22Rv1 (cell line): ENCODE data around the gene CDHR3.
"Not testable (repeated sequence)": the region's sequence is repeated elsewhere in the genome, so short reads cannot be mapped to it uniquely, and the experiment has no call there.

Experiments
- H3K27ac ChIP-seq: fragments of 450-650 bp; 2 replicates; pipeline ENCODE4 v1.5.1; 2017
- ZFX ChIP-seq: fragments of 450-650 bp; IDR thresholded peaks from 2 replicates; pipeline ENCODE4 v1.6.1; 2017; ENCODE audit warnings: antibody characterized with exemption, borderline replicate concordance
- TF ChIP-seq, protein P1 (sequence below): fragments of 450-650 bp; IDR thresholded peaks from 2 replicates; pipeline ENCODE4 v1.5.1; 2017; ENCODE audit warnings: mild to moderate bottlenecking

Gene CDHR3

GRCh38 chr7:105978974-105979373 is 15.9 kb downstream of the CDHR3 start:
- no peak overlapping the region for H3K27ac ChIP-seq
- no peak for TF ChIP-seq ZFX
- TF ChIP-seq, protein P1, sequence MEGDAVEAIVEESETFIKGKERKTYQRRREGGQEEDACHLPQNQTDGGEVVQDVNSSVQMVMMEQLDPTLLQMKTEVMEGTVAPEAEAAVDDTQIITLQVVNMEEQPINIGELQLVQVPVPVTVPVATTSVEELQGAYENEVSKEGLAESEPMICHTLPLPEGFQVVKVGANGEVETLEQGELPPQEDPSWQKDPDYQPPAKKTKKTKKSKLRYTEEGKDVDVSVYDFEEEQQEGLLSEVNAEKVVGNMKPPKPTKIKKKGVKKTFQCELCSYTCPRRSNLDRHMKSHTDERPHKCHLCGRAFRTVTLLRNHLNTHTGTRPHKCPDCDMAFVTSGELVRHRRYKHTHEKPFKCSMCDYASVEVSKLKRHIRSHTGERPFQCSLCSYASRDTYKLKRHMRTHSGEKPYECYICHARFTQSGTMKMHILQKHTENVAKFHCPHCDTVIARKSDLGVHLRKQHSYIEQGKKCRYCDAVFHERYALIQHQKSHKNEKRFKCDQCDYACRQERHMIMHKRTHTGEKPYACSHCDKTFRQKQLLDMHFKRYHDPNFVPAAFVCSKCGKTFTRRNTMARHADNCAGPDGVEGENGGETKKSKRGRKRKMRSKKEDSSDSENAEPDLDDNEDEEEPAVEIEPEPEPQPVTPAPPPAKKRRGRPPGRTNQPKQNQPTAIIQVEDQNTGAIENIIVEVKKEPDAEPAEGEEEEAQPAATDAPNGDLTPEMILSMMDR = no peak

DNA sequence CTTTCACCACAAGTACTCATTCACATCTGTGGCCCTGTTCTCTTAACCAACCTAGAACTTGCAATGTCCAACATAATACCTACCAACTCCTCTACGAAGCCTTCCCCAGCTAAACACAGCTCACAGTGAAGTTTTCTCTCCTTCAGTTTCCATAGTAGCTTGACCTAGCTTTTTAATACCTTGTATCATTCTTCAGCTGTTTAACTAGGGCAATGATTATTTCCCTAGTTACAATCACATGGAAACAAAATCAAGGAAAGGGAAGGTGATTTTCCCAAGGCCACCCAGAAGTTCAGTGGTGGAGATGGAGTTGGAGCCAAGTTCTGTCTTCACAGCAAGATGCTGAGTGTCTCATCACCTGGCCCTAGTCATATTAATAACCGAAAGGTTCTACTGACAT is 16.3 kb downstream of the CDHR3 start:
- TF ChIP-seq ZFX = no peak
- TF ChIP-seq, protein P1 = no peak
- H3K27ac ChIP-seq = no peak overlapping the region

DNA sequence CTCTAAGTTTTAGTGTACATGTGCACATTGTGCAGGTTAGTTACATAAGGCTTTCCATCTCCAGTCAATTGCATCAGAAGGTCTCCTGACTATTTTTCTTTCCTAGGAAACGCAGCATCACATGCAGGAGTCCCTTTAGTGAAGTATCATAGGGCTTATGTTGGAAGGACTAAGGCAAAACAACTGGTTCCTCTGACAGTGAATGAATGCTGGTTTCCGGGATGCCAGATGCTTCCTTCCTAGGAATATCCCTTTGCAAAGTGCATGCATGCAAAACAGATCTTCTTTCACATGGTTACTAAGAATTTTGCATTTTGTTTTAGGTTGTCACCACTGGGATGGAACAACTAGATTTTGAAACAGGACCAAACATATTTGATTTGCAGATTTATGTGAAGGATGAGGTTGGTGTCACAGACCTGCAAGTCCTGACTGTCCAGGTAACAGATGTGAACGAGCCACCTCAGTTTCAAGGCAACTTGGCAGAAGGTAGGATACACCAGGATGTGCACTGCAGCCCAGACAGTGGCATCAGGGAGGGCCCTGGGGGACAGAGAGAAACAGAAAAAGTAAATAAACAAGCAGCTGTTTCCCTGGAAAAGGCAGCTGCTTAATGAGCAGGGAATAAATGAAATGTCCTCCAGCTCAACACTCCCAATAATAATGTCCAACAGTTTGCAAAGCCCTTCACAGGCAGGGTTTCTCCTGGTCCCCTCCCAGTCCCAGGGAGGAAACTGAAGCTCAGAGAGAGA is 17.8 kb downstream of the CDHR3 start:
- no peak for TF ChIP-seq ZFX
- TF ChIP-seq, protein P1 = no peak
- H3K27ac ChIP-seq = no peak overlapping the region

GRCh38 chr7:105982388-105982787 is 19.3 kb downstream of the CDHR3 start:
- no peak overlapping the region for H3K27ac ChIP-seq
- no peak for TF ChIP-seq ZFX
- TF ChIP-seq, protein P1 = no peak

DNA sequence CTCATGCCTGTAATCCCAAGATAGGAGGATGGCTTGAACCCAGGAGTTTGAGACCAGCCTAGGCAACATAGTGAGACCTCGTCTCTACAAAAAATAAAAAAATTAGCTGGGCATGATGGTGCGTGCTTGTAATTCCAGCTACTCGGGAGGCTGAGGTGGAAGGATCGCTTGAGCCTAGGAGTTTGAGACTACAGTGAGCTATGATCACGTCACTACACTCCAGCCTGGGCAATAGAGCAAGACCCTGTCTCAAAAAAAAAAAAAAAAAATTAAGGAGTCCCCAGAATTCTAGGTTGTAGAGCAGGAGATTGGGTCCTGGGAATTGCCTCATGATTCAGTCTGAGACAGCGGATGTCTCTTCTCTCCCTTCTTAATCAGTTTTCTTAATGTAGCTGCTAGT is 21.7 kb downstream of the CDHR3 start:
- not testable (repeated sequence) for H3K27ac ChIP-seq

DNA sequence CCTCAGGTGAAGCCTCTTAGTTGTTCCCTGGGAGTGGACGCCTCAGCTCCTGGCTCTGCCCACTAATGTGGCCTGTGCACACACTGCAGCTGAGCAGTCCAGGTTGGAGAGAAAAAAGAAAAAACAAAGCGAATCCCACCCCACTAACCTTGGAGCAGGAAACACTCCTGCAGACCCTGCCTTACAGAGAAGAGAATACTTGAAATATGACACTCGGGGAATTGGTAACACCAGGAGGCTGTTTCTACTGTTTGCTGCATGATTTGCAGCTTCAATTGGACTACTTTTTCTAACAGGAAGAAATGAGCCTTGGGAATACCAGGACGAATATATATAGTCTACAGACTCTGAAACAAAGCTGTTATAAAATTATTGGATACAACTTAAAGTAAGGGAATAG is 22.2 kb downstream of the CDHR3 start:
- TF ChIP-seq ZFX = no peak
- TF ChIP-seq, protein P1 = no peak
- H3K27ac ChIP-seq = no peak overlapping the region

- TF ChIP-seq ZFX = no peak
- TF ChIP-seq, protein P1 = no peak
- no peak overlapping the region for H3K27ac ChIP-seq
These were observed 22.7 kb downstream of the CDHR3 start for GRCh38 chr7:105985672-105986215.
